ENCODE measurements around the gene SRGAP1.

SRGAP1 gene

DNA sequence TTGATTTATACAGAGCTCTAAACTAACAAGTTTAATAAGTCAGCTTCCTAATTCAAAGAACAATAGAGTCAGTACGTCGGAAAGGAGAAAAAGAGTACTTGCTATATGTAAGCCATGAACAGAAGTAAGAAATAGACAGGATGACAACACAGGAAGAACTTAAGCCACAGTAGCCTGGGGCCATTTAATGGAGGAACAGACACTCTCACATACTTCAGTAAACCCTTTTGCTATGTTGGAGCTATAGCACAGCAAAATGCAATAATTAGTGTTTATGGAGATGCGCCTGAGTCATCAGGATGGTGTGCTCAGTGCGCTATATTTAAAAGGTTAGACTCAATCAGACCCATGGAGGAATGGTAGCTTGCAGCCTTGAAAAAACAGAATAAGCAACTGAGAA is 61.0 kb downstream of the SRGAP1 start:
- no peak for DNase-seq (ENCODE audit: low read depth, low spot score)

DNA sequence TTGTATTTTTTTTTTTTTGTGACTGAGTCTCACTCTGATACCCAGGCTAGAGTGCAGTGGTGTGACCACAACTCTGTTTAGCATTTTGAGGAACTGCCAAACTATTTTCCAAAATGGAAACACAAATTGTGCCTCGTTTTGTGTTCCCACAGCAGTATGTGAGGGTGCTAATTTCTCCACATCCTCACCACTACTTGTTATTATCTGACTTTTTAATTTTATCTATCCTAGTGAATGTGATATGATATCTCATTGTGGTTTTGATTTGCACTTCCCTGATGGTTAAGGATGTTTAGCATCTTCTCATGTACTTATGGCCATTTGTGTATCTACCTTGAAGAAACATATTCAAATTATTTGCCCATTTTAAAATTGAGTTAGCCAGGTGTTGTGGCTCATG is 62.4 kb downstream of the SRGAP1 start:
- no peak for DNase-seq (ENCODE audit: low read depth, low spot score)

DNA sequence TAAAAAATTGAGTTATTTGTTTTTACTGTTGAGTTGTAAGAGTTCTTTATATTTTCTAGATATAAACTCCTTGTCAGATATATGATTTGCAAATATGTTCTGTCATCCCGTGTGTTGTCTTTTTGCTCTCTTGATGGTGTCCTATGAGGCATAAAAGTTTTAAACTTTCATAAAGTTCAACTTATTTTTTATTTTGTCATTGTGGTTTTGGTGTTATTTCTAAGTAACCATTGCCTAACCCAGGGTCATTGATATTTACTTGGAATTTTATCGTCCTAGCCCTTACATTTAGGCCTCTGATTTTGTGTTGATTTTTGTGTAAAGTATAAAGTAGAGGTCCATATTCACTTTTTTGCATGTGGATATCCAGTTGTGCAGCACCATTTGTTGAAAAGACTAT is 63.1 kb downstream of the SRGAP1 start:
- DNase-seq (ENCODE audit: low read depth, low spot score) = no peak

DNA sequence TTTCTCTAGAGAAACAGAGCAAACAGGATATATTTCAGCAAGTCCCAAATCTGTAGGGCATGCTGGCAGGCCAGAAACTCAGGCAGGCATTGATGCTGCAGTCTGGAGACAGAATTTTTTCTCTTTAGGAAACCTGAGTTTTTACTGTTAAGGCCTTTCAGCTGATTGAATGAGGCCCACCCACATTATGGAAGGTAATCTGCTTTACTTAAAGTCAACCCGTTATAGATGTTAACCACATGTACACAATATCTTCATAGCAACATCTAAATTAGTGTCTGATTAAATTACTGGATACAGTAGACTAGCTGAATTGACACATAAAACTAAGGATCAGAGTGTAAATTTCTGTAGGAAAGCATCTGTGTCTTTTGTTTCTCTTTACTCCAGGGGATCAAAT is 65.2 kb downstream of the SRGAP1 start:
- no peak for DNase-seq (ENCODE audit: low read depth, low spot score)

DNA sequence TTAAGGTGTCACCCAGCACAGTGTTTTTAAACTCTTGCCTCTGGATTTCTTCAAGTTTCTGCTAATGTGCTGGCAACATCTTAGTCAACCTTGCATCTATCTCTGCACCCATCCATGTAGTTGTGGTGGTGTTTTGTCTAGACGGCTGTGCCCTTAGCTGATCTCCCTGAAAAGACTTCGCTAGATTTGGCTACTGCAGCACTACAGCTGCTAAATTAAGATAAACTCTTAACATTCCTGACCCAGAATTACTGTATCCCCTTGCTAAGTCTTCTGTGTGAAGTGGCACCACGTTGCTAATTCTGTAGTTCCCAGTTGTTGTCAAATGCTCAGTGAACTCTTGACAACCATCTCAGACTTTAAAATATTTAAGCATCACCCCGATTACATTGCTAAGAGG is 66.8 kb downstream of the SRGAP1 start:
- DNase-seq (ENCODE audit: low read depth, low spot score) = no peak

DNA sequence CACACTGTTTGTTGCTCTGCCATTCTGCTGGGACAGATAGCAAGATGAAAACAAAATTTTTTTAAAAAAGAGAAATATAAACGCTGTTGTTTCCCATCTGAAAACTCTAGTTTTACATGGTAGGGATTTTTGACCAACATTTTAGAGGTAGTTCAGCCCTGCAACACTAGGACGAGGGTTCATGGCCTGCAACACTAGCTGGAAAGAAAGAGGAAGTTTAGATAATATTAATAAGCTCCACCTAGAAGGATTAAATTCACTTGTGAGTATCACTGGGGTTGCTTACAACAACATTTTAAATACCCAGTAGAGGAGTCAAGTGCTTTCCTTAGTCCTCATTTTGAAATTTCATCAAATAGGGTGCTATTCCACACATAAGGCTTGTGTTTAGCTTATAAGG is 68.2 kb downstream of the SRGAP1 start:
- DNase-seq (ENCODE audit: low read depth, low spot score) = no peak

DNA sequence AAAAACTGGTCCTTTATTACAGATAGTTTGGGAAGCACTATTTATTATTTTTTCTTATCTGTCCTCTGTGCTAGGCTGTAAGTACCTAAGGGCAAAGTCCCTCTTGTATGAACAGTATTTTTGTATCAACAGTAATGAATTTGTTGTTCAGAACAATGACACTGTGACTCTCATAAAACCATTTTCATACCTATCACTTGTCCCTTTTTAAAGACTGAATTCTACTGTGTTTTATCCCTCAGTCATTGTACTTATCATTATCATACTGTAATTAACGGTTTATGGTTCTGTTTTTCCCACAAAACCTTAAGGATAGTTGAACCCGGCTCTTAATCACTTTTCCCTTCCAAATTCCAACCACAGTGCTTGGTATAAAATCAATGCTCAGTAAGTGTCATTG is 69.4 kb downstream of the SRGAP1 start:
- DNase-seq (ENCODE audit: low read depth, low spot score) = no peak

DNA sequence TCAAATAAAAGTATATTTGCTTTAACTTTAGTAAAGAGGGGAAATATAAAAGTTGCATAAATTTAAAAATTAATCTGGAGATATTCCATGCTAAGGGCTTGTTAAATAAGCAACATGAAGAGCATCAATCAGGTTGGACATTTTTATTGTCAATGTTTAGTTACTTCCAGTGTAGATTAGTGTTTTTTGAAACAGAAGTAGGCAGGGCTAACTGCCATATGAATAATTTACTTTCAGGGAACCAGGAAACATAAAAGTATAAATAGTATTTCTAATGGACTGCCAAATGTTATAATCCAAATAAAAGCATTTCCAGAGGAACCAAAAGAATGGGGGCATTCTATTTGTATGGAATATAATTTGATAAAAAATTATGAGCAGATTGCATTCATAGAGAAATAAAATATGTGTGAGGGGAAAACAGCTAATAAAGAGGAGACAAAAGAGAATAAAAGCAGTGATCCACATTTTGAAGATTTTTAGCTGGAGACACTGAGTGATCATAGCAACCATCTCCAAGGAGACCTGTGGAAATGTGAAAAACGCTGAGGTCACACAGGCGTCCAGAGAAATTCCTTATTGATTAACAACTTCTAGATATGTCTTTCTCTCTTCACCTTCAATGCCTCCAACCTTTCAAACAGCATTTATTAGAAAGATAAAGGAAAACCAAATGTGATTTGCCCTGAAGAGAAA is 70.8 kb downstream of the SRGAP1 start:
- DNase-seq (ENCODE audit: low read depth, low spot score) = no peak

DNA sequence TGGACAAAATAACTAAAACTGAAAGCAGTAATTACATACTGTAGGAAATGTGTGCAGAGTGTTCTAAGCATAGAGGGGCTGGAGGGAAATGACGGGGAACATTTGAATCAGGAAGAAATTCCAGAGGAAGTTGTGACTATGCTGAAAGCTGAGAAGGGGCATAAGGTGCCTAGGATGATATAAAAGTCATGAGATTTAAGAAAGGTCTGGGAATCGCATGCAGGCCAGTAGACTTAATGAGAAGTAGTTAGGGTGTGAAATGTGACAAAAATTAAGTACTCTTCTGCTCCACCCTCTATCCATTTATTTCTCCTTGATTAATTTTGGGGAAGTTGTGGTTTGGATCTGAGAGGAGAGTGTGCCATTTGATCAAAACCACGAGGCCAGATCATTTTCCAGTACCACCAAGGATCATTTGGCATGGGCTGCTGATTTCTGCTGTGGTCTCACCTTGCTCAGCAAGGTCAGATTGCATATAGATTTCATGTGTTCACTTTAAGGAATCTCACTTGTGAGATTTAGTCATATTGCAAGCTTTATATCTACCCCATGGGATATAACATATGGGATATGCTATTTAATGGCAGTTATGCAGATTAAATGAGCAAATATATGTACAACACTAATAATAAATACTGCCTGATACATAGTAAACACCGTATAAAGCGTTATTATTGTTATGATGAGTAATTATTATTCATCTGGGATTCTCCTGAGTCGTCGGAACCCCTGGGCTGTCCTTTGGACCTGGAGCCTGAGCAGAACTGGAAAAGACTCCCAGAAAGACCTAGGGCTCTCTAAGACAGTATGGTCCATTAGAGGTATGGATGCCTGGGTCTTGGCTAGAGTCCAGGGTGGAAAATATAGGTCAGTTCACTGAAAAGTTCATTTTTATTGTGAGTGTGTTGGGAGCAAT is 72.3 kb downstream of the SRGAP1 start:
- no peak for DNase-seq (ENCODE audit: low read depth, low spot score)

DNA sequence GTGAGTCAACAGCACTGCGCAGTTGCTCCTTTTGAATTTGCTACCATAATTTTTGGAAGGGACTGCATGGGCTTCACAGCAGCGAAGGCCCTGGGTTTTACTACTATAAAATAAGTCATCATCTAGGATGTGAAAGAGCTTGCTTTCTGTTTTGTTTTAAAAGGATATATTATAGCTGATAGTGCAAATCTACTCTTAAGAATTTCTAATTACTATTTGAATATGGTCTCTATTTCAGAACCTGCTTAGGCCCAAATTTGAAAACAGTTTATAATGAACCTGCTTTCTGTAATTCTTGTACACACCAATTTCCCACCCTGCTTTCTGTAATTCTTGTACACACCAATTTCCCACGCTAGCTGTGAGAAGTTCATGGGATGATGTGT is 73.0 kb downstream of the SRGAP1 start:
- DNase-seq (ENCODE audit: low read depth, low spot score) = no peak

DNA sequence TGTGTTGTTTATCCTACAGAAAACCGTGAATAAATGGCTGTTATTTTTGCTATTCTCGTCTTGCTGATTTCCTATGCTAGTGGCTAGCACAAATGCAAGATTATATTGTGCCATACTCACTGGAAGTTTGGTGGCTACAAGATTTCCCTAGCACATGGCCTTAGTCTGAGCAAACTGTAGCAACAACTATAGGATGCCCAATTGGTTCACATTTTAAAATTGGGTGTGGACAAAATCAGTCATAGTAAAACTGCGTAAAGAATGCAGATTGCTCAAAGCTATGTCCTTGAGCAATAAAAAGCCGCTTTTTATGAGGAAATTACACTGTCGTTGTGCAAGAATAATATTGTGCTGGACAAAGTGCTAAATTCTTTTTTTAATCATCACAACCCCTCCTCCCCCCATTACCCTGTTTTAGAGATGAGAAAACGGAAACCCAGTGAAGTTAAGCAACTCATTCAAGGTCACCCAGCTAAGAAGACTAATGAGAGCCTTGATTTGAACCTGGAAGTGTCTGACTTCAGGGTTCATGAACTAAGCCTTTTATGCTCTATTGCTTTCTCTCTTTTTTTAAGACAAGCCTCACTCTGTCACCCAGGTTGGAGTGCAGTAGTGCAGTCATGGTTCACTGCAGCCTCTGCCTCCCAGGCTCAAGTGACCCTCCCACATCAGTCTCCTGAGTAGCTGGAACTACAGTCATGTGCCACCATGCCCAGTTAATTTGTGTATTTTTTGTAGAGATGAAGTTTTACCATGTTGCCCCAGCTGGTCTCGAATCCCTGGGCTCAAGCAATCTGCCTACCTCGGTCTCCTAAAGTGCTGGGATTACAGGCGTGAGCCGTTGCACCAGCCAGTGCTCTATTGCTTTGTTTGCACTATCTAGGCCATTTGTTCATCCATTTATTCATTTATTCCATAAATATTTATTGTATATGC is 73.6 kb downstream of the SRGAP1 start:
- no peak for DNase-seq (ENCODE audit: low read depth, low spot score)

DNA sequence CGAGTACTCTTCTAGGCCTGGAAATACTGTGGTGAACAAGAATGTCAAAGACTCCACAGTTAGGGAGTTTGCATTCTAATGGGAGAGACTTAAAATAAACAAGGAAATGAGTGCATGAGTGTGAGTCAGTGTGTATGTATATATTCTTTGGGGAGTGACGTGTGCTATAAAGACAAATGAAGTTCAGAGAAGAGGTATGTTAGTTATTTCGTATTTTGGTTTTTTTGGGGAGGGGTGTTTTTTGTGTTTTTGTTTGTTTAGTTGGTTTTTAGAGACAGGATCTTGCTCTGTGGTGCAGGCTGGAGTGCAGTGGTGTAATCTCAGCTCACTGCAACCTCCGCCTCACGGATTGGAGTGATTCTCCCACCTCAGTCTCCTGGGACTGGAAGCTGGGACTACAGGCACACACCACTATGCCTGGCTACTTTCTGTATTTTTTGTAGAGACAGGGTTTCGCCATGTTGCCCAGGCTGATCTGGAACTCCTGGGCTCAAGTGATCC is 74.3 kb downstream of the SRGAP1 start:
- DNase-seq (ENCODE audit: low read depth, low spot score) = no peak

DNA sequence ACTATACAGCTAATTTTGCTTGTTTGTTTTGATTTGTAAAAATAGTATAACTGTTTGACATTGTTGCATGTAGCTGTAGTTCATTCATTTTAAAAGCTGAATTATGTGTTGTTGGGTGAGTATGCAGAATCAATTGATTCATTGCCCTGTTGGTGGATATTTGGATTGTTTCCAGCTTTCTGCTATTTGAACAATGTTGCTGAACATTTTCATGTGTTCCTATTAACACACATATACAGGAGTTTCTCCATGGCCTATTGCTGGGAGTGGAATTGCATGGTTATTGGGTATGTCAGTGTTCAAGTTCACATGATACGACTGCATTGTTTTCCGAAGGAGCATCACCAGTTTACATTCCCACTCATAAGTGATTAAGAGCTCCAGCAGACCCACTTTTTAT is 75.3 kb downstream of the SRGAP1 start:
- DNase-seq (ENCODE audit: low read depth, low spot score) = no peak

DNA sequence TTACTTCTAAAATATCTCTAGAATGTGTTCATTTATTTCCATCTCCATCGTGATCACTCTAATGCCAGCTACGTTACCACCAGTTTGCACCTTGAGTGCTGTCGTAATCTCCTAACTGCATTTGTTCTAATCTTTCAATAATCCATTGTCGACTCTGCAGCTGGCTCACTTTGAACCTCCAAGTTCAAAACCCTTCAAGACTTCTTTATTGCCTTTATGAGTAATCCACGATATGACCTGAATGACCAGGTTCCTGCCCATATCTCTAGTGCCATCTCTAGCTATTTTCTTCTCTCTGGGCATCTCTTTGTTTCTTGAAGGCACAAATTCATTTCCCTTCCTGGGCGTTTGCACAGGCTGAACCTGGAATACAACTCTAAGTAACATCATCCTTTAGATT is 76.7 kb downstream of the SRGAP1 start:
- no peak for DNase-seq (ENCODE audit: low read depth, low spot score)

DNA sequence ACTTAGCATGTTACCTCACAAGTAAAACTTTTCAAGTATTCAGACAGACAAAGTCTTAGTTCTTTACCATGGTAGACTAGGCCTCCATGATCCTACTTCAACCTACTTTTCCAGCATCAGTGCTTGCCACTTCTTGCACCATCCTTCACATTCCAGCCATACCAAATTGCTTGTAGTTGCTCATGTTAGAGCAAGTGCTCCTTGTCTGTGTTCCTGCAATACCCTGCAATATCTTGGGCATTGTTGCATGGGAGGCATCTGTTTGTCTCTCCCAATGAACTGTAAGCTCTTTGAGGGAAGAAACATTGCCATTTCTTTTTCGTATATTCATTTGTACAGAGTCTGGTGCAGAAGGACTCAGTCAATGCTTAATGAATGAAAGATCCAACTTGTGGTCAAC is 78.0 kb downstream of the SRGAP1 start:
- DNase-seq (ENCODE audit: low read depth, low spot score) = no peak

DNA sequence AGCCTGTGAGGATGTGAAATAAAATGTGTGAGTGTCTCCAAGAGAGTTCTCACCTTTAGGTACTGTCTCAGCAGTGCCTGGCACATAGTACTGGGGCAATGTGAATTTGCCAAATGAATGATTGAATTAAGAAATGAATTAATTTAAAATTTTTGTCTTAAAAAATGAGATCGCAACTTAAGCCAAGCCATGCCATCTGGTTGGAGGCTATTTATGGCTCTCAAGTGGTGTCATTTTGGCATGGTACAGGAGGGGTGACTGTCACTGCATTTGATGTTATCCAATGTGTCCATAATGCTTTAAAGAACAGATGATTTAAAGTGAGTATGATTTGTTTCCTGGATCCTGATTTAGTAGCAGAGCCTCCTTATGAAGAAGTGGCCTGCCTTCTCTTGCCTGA is 80.3 kb downstream of the SRGAP1 start:
- no peak for DNase-seq (ENCODE audit: low read depth, low spot score)

DNA sequence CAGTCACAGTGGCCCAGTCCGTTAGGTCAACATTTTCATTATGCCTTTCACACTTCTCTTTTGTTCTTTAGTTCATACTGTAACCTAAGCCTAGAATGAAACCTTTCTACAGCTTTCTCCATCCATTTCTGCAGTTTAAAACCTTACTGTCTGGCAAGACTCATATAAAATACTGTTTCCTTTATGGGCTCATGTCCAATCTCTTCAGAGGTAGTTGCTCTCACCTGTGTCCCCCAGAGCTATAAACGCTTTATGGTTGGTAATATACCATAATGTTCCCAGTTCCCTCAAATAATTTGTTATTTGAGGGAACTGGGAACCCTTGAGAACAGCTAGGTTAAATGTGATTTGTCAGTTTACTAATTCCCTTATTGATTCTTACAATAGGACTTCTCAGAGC is 83.0 kb downstream of the SRGAP1 start:
- DNase-seq (ENCODE audit: low read depth, low spot score) = no peak

DNA sequence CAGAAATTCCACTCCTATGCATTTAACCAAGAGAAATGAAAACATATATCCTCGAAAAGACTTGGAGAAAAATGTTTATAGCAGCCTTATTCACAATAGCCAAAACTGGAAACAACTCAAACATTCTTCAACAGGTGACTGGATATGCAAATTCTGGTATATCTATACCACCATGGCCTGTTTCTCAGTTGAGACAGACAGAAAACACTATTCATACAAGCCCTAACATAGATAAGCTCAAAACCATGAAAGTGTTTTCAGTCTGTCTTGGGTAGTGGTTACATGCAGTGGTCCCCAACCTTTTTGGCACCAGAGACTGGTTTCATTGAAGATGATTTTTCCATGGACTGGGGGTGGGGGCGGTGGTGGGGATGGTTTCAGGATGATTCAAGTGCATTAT is 83.8 kb downstream of the SRGAP1 start:
- no peak for DNase-seq (ENCODE audit: low read depth, low spot score)

DNA sequence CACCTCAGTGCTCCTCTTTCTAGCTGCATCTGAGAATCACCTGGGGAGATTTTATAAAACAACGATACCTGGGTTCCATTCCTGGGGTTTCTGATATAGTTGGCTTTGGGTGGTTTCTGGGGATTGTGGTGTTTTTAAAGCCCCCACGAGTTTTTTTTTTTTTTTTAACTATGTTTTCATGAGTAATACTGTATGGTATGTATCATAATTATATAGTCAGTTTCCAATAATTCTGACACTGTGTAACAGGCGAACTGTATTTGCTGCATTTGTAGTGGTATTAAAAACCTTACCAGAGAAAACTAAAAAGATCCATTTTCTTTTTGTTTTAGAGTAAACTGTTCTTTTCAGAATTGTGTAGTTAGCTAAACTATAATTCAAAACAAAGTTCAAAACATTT is 84.9 kb downstream of the SRGAP1 start:
- DNase-seq (ENCODE audit: low read depth, low spot score) = no peak

DNA sequence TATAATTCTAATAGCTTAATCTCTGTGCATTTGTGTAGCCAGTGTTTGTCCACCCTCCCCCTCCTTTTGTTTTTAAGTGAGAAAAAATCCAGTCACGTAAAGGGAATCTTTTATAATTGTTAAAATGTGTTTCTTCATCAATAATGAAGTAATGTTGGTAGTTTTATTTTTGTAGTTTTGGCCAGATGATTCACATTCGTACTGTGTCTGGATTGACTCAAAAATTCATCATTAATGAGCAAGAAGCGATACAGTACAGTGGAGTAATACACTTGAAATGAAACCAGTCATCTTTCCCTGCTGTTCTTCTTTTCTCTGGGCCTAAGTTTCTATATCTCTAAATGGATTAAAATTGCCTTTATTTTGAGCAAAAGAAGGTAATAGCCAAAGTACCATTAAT is 86.5 kb downstream of the SRGAP1 start:
- no peak for DNase-seq (ENCODE audit: low read depth, low spot score)

DNA sequence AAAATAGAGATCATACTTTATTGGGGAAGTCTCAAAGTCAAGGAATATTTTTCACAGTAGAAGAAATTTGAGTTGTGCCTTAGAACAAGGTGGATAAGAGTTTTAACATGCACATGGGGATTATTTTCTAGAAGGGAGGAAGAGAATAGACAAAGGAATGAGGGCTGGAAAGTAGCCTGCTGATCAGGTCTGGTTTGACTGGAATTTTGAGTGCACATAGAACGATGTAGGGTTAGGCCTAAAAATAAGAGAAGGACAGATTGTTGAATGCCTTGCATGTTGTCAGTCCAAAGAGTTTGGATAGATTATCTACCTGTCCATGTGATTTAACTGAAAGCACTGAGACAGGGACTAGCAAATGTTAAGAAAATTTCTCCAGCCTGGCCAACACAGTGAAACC is 87.2 kb downstream of the SRGAP1 start:
- DNase-seq (ENCODE audit: low read depth, low spot score) = no peak

DNA sequence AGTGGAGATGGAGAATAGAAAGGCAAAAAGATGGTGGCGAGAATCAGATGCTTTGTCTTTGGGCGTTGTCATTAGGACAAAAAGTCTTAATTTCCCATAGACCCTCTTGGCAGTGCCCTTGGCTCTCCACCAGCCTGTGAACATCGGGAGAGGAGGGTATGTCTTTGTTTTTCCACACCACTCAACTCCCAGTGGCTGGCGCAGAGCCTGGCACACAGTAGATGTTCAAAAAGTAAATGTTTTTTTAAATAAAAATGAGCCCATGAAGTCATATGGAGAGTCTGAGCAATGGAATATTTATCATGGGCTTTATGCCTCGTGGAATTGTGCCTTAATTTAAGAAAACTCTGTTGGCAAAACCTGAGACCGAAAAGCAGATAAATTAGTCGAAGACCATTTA is 90.4 kb downstream of the SRGAP1 start:
- DNase-seq (ENCODE audit: low read depth, low spot score) = no peak

Data from smooth muscle cell of the brain vasculature (primary cell).